Upper lobe of left lung (tissue), 4 donors: Measurements from ENCODE around the gene AGTRAP.

Experiments
- CTCF ChIP-seq, 6 experiments: fragments of 450-650 bp in 4 of 6; fragments of 200-600 bp in 2 of 6; sonication (generic) in 2 of 6; IDR thresholded peaks; one replicate each; pipeline ENCODE4 v1.5.1; 2016 to 2019; ENCODE audit warnings: antibody characterized with exemption in 6 of 6
- EP300 ChIP-seq, 4 donors: sonication (generic); formaldehyde crosslinking; IDR thresholded peaks; one replicate each; pipeline ENCODE4 v1.5.1; 2017; ENCODE audit warnings: antibody characterized with exemption in 4 of 4, control low read depth in 2 of 4
- POLR2A ChIP-seq, 4 donors: fragments of 450-650 bp; IDR thresholded peaks; one replicate each; pipeline ENCODE4 v1.5.1; 2016 to 2017; ENCODE audit warnings: antibody characterized with exemption in 4 of 4, mild to moderate bottlenecking in 2 of 4

- TF ChIP-seq CTCF (IDR thresholded peaks at IDR 0.05), result no peak
- no peak for TF ChIP-seq EP300 (IDR thresholded peaks at IDR 0.05)
- no peak for TF ChIP-seq POLR2A (IDR thresholded peaks at IDR 0.05)
Measured at GRCh38 chr1:11772458-11772857, 36.5 kb downstream of the AGTRAP start.
